HG03025 (cell line): ENCODE results near the gene PGP.

Experiments
- ATAC-seq: cut with Tn5 transposase; IDR thresholded peaks from one replicate; pipeline ENCODE4 v1.9.1; 2021; ENCODE audit warnings: mild to moderate bottlenecking, moderate library complexity; ENCODE audit not compliant: unreplicated experiment, low FRiP score

PGP gene

GRCh38 chr16:2186505-2186904 is 28.1 kb downstream of the PGP start:
- no peak for ATAC-seq

- no peak for ATAC-seq
These were observed 28.6 kb downstream of the PGP start for GRCh38 chr16:2186064-2186463.

- no peak for ATAC-seq
These were observed 29.7 kb downstream of the PGP start for GRCh38 chr16:2184962-2185361.

- no peak for ATAC-seq
These were observed 30.3 kb downstream of the PGP start for GRCh38 chr16:2184346-2184745.

GRCh38 chr16:2183671-2184070 is 31.0 kb downstream of the PGP start:
- ATAC-seq, result no peak

GRCh38 chr16:2181952-2182351 is 32.7 kb downstream of the PGP start:
- ATAC-seq, result no peak

GRCh38 chr16:2180962-2181923 is 33.4 kb downstream of the PGP start:
- ATAC-seq, result no peak

GRCh38 chr16:2180461-2180860 is 34.2 kb downstream of the PGP start:
- no peak for ATAC-seq

GRCh38 chr16:2179576-2179975 is 35.1 kb downstream of the PGP start:
- ATAC-seq, result no peak

- no peak for ATAC-seq
These were observed 35.5 kb downstream of the PGP start for GRCh38 chr16:2179107-2179501.

GRCh38 chr16:2178321-2179106 is 36.1 kb downstream of the PGP start:
- ATAC-seq, result no peak

GRCh38 chr16:2177561-2177960 is 37.1 kb downstream of the PGP start:
- no peak for ATAC-seq

GRCh38 chr16:2177101-2177500 is 37.5 kb downstream of the PGP start:
- ATAC-seq, result no peak

- ATAC-seq, result no peak
These were observed 38.6 kb downstream of the PGP start for GRCh38 chr16:2176047-2176446.

GRCh38 chr16:2175454-2175853 is 39.2 kb downstream of the PGP start:
- no peak for ATAC-seq

- no peak for ATAC-seq
These were observed 40.1 kb downstream of the PGP start for GRCh38 chr16:2174396-2175131.

GRCh38 chr16:2173916-2174315 is 40.7 kb downstream of the PGP start:
- ATAC-seq, result no peak

- ATAC-seq, result no peak
These were observed 41.3 kb downstream of the PGP start for GRCh38 chr16:2173366-2173765.

GRCh38 chr16:2172688-2173335 is 41.8 kb downstream of the PGP start:
- ATAC-seq, result no peak

GRCh38 chr16:2171601-2172178 is 43.0 kb downstream of the PGP start:
- no peak for ATAC-seq
